Activated T-cell treated with anti-CD3 and anti-CD28 coated beads, Interleukin-2, amount 50 U/mL, for 1 hour (primary cell): ENCODE results near the gene SYNGR3.
"Not testable (repeated sequence)": the region's sequence is repeated elsewhere in the genome, so short reads cannot be mapped to it uniquely, and the experiment has no call there.

Source experiments
- DNase-seq: peaks from one replicate; pipeline ENCODE4 v3.0.0-alpha.2; 2020

SYNGR3 gene

GRCh38 chr16:2032285-2033056 lies 42.7 kb downstream of the SYNGR3 start:
- no peak for DNase-seq

- DNase-seq, result no peak
These were observed 43.5 kb downstream of the SYNGR3 start for GRCh38 chr16:2033057-2033908.

GRCh38 chr16:2033909-2034695 lies 44.3 kb downstream of the SYNGR3 start:
- DNase-seq, result not testable (repeated sequence)

- no peak for DNase-seq
These were observed 45.1 kb downstream of the SYNGR3 start for GRCh38 chr16:2034696-2035430.

GRCh38 chr16:2035431-2036199 lies 45.8 kb downstream of the SYNGR3 start:
- no peak for DNase-seq

- DNase-seq, result no peak
These were observed 46.6 kb downstream of the SYNGR3 start for GRCh38 chr16:2036200-2036966.

GRCh38 chr16:2037115-2037514 lies 47.3 kb downstream of the SYNGR3 start:
- DNase-seq, result no peak

GRCh38 chr16:2037647-2038381 lies 48.0 kb downstream of the SYNGR3 start:
- no peak for DNase-seq

- DNase-seq, result no peak
These were observed 48.8 kb downstream of the SYNGR3 start for GRCh38 chr16:2038382-2039231.

- no peak for DNase-seq
These were observed 49.7 kb downstream of the SYNGR3 start for GRCh38 chr16:2039274-2040031.

- no peak for DNase-seq
These were observed 50.4 kb downstream of the SYNGR3 start for GRCh38 chr16:2040041-2040786.

GRCh38 chr16:2040787-2041522 lies 51.2 kb downstream of the SYNGR3 start:
- no peak for DNase-seq

GRCh38 chr16:2042171-2042985 lies 52.6 kb downstream of the SYNGR3 start:
- no peak for DNase-seq

GRCh38 chr16:2042986-2043666 lies 53.4 kb downstream of the SYNGR3 start:
- no peak for DNase-seq
